HEK293T (cell line): ENCODE results near the gene STEEP1.

Source experiments
- BHLHE40 ChIP-seq: fragments of 450-650 bp; IDR thresholded peaks from 2 replicates; pipeline ENCODE4 v1.6.1; 2016; ENCODE audit warnings: mild to moderate bottlenecking, moderate library complexity, borderline replicate concordance
- FOXK2 ChIP-seq: fragments of 450-650 bp; IDR thresholded peaks from 2 replicates; pipeline ENCODE4 v1.6.1; 2016; ENCODE audit warnings: mild to moderate bottlenecking
- FOXM1 ChIP-seq: fragments of 450-650 bp; IDR thresholded peaks from 2 replicates; pipeline ENCODE4 v1.6.1; 2017; ENCODE audit warnings: mild to moderate bottlenecking, borderline replicate concordance
- SP1 ChIP-seq: fragments of 450-650 bp; IDR thresholded peaks from 2 replicates; pipeline ENCODE4 v1.6.1; 2017
- SUZ12 ChIP-seq: fragments of 450-650 bp; IDR thresholded peaks from 2 replicates; pipeline ENCODE4 v1.6.1; 2016; ENCODE audit warnings: mild to moderate bottlenecking
- ZNF384 ChIP-seq: fragments of 450-650 bp; IDR thresholded peaks from 2 replicates; pipeline ENCODE4 v1.6.1; 2016

DNA sequence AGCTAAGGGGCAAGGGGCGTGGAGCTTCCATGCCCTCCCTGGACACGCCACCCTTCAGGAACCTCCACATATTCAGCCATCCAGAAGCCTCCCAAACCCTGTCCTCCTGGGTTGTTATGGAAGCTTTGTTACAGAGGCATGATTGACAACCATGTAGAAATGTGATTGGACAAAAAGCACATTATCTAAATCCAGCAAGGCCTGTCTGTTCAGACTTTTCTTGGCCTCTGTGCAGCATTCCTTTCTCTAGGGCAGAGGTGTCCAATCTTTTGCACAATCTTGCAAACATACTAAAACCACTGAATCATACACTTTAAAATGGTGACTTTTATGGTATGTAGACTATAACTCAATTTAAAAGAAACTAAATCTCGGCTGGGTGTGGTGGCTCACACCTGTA, 12.7 kb downstream of the STEEP1 start:
- no peak for TF ChIP-seq ZNF384
- TF ChIP-seq BHLHE40 = no peak
- TF ChIP-seq SP1 = no peak
- no peak for TF ChIP-seq FOXM1
- TF ChIP-seq FOXK2 = no peak
- TF ChIP-seq SUZ12 = no peak
